HG03139 (cell line): Measurements from ENCODE around the gene KLK4.
"Not testable (repeated sequence)": the region's sequence is repeated elsewhere in the genome, so short reads cannot be mapped to it uniquely, and the experiment has no call there.

Source experiments
- ATAC-seq: cut with Tn5 transposase; IDR thresholded peaks from one replicate; pipeline ENCODE4 v1.9.1; 2021; ENCODE audit not compliant: unreplicated experiment

Gene KLK4

GRCh38 chr19:50916069-50916468 lies 4.9 kb upstream of the KLK4 start:
- no peak for ATAC-seq

GRCh38 chr19:50912727-50913716 lies 1.8 kb upstream of the KLK4 start:
- no peak for ATAC-seq

GRCh38 chr19:50912102-50912599 lies 956 bp upstream of the KLK4 start:
- ATAC-seq = no peak

GRCh38 chr19:50910722-50911121 lies 473 bp downstream of the KLK4 start:
- ATAC-seq = no peak

GRCh38 chr19:50909240-50910070 lies 1.7 kb downstream of the KLK4 start:
- peak; percentile 64 for ATAC-seq

- ATAC-seq = no peak
Measured at GRCh38 chr19:50908336-50908735, 2.9 kb downstream of the KLK4 start.

GRCh38 chr19:50906217-50906616 lies 5.0 kb downstream of the KLK4 start:
- ATAC-seq = no peak

GRCh38 chr19:50902640-50903039 lies 8.6 kb downstream of the KLK4 start:
- no peak for ATAC-seq

GRCh38 chr19:50899569-50899968 lies 11.6 kb downstream of the KLK4 start:
- ATAC-seq = no peak

- no peak for ATAC-seq
Measured at GRCh38 chr19:50898018-50898417, 13.2 kb downstream of the KLK4 start.

GRCh38 chr19:50897612-50898011 lies 13.6 kb downstream of the KLK4 start:
- no peak for ATAC-seq

GRCh38 chr19:50897191-50897607 lies 14.0 kb downstream of the KLK4 start:
- ATAC-seq = peak; percentile 25

- peak; percentile 82 for ATAC-seq
Measured at GRCh38 chr19:50896591-50897190, 14.5 kb downstream of the KLK4 start.

- ATAC-seq = not testable (repeated sequence)
Measured at GRCh38 chr19:50896089-50896590, 15.1 kb downstream of the KLK4 start.

- no peak for ATAC-seq
Measured at GRCh38 chr19:50894478-50895356, 16.5 kb downstream of the KLK4 start.

GRCh38 chr19:50893047-50893736 lies 18.0 kb downstream of the KLK4 start:
- ATAC-seq = no peak

- no peak for ATAC-seq
Measured at GRCh38 chr19:50891253-50891625, 20.0 kb downstream of the KLK4 start.

GRCh38 chr19:50890422-50891252 lies 20.6 kb downstream of the KLK4 start:
- no peak for ATAC-seq

- no peak for ATAC-seq
Measured at GRCh38 chr19:50889638-50890037, 21.6 kb downstream of the KLK4 start.
